Endodermal cell (in vitro differentiated cells): ENCODE data around the gene DEK. TPM values are rescaled to one million over a fixed set of nuclear protein-coding genes. Genes with fewer than 3 reads are reported as not detected.

ENCODE experiments used
- DNase-seq: peaks from one replicate; pipeline ENCODE4 v3.0.0-alpha.2; 2017
- H3K27ac ChIP-seq: 2 replicates; pipeline ENCODE4 v1.5.1; 2013; ENCODE audit warnings: mild to moderate bottlenecking, low read depth, low read length, moderate library complexity
- H3K27me3 ChIP-seq: 2 replicates; pipeline ENCODE4 v1.6.1; 2013; ENCODE audit warnings: mild to moderate bottlenecking, low read length, moderate library complexity; ENCODE audit not compliant: insufficient read depth, control insufficient read depth, poor library complexity, severe bottlenecking
- H3K36me3 ChIP-seq: 2 replicates; pipeline ENCODE4 v1.7.0; 2013; ENCODE audit warnings: mild to moderate bottlenecking, low read length, moderate library complexity; ENCODE audit not compliant: control insufficient read depth, insufficient read depth
- H3K4me1 ChIP-seq: one replicate; pipeline ENCODE4 v1.7.0; 2013; ENCODE audit warnings: low read length; ENCODE audit not compliant: control insufficient read depth, insufficient read depth
- H3K4me3 ChIP-seq: 2 replicates; pipeline ENCODE4 v1.5.1; 2013; ENCODE audit warnings: mild to moderate bottlenecking, low read length, moderate library complexity
- H3K9ac ChIP-seq: 2 replicates; pipeline ENCODE4 v1.6.1; 2013; ENCODE audit warnings: mild to moderate bottlenecking, low read length, moderate library complexity; ENCODE audit not compliant: poor library complexity, severe bottlenecking; ENCODE audit errors: extremely low read depth
- H3K9me3 ChIP-seq: 2 replicates; pipeline ENCODE4 v1.6.1; 2013; ENCODE audit warnings: mild to moderate bottlenecking, low read length, moderate library complexity; ENCODE audit not compliant: control insufficient read depth
- H3K27ac Mint-ChIP-seq: 2 replicates; pipeline ENCODE4 v1.8.0; 2020; ENCODE audit warnings: mixed read lengths
- H3K27me3 Mint-ChIP-seq: 2 replicates; pipeline ENCODE4 v1.8.0; 2021; ENCODE audit warnings: mild to moderate bottlenecking, mixed read lengths; ENCODE audit not compliant: insufficient read depth
- H3K36me3 Mint-ChIP-seq: 2 replicates; pipeline ENCODE4 v1.8.0; 2020; ENCODE audit warnings: low read depth, mixed read lengths
- H3K4me1 Mint-ChIP-seq: 2 replicates; pipeline ENCODE4 v1.8.0; 2020; ENCODE audit warnings: mixed read lengths
- H3K4me3 Mint-ChIP-seq: 2 replicates; pipeline ENCODE4 v1.8.0; 2020; ENCODE audit warnings: mild to moderate bottlenecking, moderate library complexity, mixed read lengths
- H3K9me3 Mint-ChIP-seq: 2 replicates; pipeline ENCODE4 v1.8.0; 2020; ENCODE audit warnings: mild to moderate bottlenecking, mixed read lengths
- WGBS, 2 experiments: methylation state at CpG; one replicate each; pipeline versions ENCODE4 v1.1.5 to v1.1.7; 2013; ENCODE audit warnings: missing lambda C conversion rate in 2 of 2, mixed read lengths in 1 of 2; ENCODE audit not compliant: insufficient coverage in 1 of 2, insufficient read length in 1 of 2; 5-methylcytosine and 5-hydroxymethylcytosine counted together
- total RNA-seq, 2 donors: library from RNA; stranded (reverse); fragmentation: NEBNext Ultra II Directional in 1 of 2; extraction: Animal tissue kit (Norgen Biotek cat#: 25700) in 1 of 2; gene quantifications; 2 replicates in 1 of 2; 3 replicates in 1 of 2; pipeline ENCODE4 v1.2.1, GENCODE V29; 2021
- TF ChIP-seq, protein P1 (sequence below): fragments of 200-600 bp; sonication (generic); conservative IDR thresholded peaks from 2 replicates; pipeline ENCODE4 v1.5.0; 2021; ENCODE audit warnings: antibody characterized with exemption, mild to moderate bottlenecking

DEK gene
- total RNA-seq, 2 donors from 2014 or later, result 139 to 171 TPM

DNA sequence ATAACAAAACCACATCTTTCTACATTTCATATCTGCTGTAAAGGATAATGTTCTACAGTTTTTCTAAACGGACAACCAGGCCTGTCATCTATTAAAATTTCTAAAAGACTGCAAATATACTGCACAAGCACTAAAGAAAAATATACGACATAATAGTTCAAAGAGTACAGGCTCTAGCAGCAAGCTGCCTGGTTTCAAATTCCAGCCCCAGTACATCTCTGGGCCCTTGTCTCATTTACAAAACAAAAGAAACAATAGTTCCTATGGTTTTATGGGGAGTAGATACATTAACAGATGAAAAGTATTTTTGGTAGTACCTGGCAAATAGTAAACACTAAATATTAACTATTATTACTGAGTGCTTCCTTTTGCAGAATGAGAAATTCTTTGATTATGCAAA lies 24.1 kb downstream of the DEK start:
- Histone ChIP-seq H3K9ac (no peak overlapping the region), H3K36me3 (peaks cover 94% of the 10 kb centered on the region), H3K27me3 (no peaks in the 10 kb centered on the region), H3K4me1 (no peaks in the 10 kb centered on the region), H3K9me3 (peaks cover 11% of the 10 kb centered on the region), H3K4me3 (no peak overlapping the region), H3K27ac (no peak overlapping the region)
- WGBS, 2 experiments, result 90 to 94% methylated on average over 2 of the region's 2 CpGs
- Mint-ChIP-seq H3K4me3 (no peak overlapping the region), H3K27me3 (no peaks in the 10 kb centered on the region), H3K4me1 (no peaks in the 10 kb centered on the region), H3K36me3 (peaks cover 84% of the 10 kb centered on the region), H3K9me3 (peaks cover 8% of the 10 kb centered on the region), H3K27ac (no peak overlapping the region)
- TF ChIP-seq, protein P1, sequence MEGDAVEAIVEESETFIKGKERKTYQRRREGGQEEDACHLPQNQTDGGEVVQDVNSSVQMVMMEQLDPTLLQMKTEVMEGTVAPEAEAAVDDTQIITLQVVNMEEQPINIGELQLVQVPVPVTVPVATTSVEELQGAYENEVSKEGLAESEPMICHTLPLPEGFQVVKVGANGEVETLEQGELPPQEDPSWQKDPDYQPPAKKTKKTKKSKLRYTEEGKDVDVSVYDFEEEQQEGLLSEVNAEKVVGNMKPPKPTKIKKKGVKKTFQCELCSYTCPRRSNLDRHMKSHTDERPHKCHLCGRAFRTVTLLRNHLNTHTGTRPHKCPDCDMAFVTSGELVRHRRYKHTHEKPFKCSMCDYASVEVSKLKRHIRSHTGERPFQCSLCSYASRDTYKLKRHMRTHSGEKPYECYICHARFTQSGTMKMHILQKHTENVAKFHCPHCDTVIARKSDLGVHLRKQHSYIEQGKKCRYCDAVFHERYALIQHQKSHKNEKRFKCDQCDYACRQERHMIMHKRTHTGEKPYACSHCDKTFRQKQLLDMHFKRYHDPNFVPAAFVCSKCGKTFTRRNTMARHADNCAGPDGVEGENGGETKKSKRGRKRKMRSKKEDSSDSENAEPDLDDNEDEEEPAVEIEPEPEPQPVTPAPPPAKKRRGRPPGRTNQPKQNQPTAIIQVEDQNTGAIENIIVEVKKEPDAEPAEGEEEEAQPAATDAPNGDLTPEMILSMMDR, result no peak
- DNase-seq, result no peak

DNA sequence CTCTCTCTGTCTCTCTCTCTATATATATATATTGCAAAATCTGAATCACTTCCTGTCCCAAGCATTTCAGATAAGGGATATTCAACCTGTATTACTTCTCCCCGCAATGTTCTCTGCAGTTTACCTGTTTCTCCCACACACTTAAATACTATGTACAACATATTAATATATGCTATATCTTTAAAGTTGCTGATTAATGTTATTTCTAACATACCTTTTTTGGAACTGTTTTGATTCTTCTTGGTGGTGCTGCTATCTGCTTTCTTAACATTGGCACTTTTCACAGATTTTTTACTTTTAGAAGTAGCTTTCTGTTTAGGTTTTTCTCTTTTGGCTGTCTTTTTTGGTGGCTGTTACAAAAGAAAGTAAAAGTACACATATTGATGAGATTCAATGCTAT lies 27.2 kb downstream of the DEK start:
- no peaks in the 10 kb centered on the region for H3K4me1 Mint-ChIP-seq
- H3K9me3 Mint-ChIP-seq, result peaks cover 35% of the 10 kb centered on the region
- H3K4me3 Mint-ChIP-seq, result no peak overlapping the region
- TF ChIP-seq, protein P1, result no peak
- no peak overlapping the region for H3K4me3 ChIP-seq
- DNase-seq, result no peak
- peaks cover 37% of the 10 kb centered on the region for H3K9me3 ChIP-seq
- H3K4me1 ChIP-seq, result no peaks in the 10 kb centered on the region
- H3K27me3 Mint-ChIP-seq, result no peaks in the 10 kb centered on the region
- H3K36me3 ChIP-seq, result peaks cover 74% of the 10 kb centered on the region
- WGBS, 2 experiments, result 100% methylated on average over 1 of the region's 1 CpG; no CpG with 5 or more reads in 1 of the 2 experiments
- no peaks in the 10 kb centered on the region for H3K27me3 ChIP-seq
- H3K36me3 Mint-ChIP-seq, result peaks cover 86% of the 10 kb centered on the region
- no peak overlapping the region for H3K9ac ChIP-seq
- no peak overlapping the region for H3K27ac ChIP-seq
- H3K27ac Mint-ChIP-seq, result no peak overlapping the region

DNA sequence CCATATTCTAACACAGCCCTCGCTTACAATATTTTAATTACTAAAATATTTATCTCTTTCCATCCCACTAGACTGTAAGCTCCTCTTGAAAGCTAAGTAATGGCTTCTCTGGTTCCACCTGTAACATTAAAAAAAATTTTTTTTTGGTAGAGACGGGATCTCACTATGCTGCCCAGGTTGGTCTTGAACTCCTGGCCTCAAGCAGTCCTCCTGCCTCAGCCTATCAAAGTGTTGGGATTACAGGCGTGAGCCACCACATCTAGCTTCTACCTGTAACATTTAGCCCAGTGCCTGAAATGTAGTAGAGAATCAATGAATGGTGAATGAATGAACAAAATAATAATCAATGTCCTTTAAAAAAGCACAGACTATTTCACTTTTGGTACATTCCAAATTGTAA lies 28.8 kb downstream of the DEK start:
- TF ChIP-seq, protein P1, result no peak
- Histone ChIP-seq H3K27me3 (no peaks in the 10 kb centered on the region), H3K9me3 (peaks cover 49% of the 10 kb centered on the region), H3K27ac (no peak overlapping the region), H3K4me3 (no peak overlapping the region), H3K9ac (no peak overlapping the region), H3K36me3 (peaks cover 71% of the 10 kb centered on the region), H3K4me1 (no peaks in the 10 kb centered on the region)
- Mint-ChIP-seq H3K4me1 (no peaks in the 10 kb centered on the region), H3K27me3 (no peaks in the 10 kb centered on the region), H3K36me3 (peaks cover 89% of the 10 kb centered on the region), H3K27ac (no peak overlapping the region), H3K9me3 (peaks cover 52% of the 10 kb centered on the region), H3K4me3 (no peak overlapping the region)
- WGBS, 2 experiments, result 96 to 100% methylated on average over 2 to 3 of the region's 3 CpGs
- DNase-seq, result no peak
